A549 (cell line): ENCODE measurements around the gene CASP6. TPM values are rescaled to one million over a fixed set of nuclear protein-coding genes. Genes with fewer than 3 reads are reported as not detected.

ENCODE experiments used
- ATAC-seq, 2 experiments: fragments of 200-7000 bp in 1 of 2; fragments of >200 bp in 1 of 2; cut with Nextera tagmentation in 1 of 2; cut with Tn5 transposase in 1 of 2; 3 replicates each; pipeline versions ENCODE4 v1.8.0 to v1.9.1; 2018 to 2020; ENCODE audit warnings: mild to moderate bottlenecking in 1 of 2, moderate library complexity in 1 of 2
- CTCF ChIA-PET: fragments of 300-600 bp; sonication (Branson Sonifier 250); formaldehyde crosslinking; extraction: SDS; loops from one replicate; lab custom pipeline; 2021; ENCODE audit warnings: antibody characterized with exemption, inconsistent platforms; lab: Yijun Ruan, JAX
- POLR2A ChIA-PET: fragments of 350-600 bp; formaldehyde crosslinking; extraction: SDS; loops from one replicate; lab custom pipeline; 2021; ENCODE audit warnings: antibody characterized with exemption, inconsistent platforms; lab: Yijun Ruan, JAX
- DNase-seq, 2 experiments: peaks; one replicate each; pipeline versions ENCODE4 v3.0.0 to v3.0.0-alpha.2; 2011 to 2016; ENCODE audit warnings: low read depth in 1 of 2, low spot score in 1 of 2
- FAIRE-seq: peaks from 2 replicates; lab custom pipeline; 2011; peaks lifted over from hg19 to GRCh38; lab: Jason Lieb, UNC
- H3K27ac ChIP-seq, 2 experiments: fragments of >200 bp; sonication (Bioruptor Twin); formaldehyde crosslinking; 3 replicates each; pipeline ENCODE4 v1.5.1; 2016 to 2017
- H3K4me1 ChIP-seq: fragments of >200 bp; sonication (Bioruptor Twin); formaldehyde crosslinking; 3 replicates; pipeline ENCODE4 v1.6.1; 2016
- H3K4me2 ChIP-seq: fragments of >200 bp; sonication (Bioruptor Twin); formaldehyde crosslinking; 3 replicates; pipeline ENCODE4 v1.6.1; 2016
- H3K4me3 ChIP-seq: fragments of >200 bp; sonication (Bioruptor Twin); formaldehyde crosslinking; 3 replicates; pipeline ENCODE4 v1.5.1; 2016
- H3K9me3 ChIP-seq: fragments of >200 bp; sonication (Bioruptor Twin); formaldehyde crosslinking; 3 replicates; pipeline ENCODE4 v1.6.1; 2016
- ATOH8 ChIP-seq: fragments of 250-450 bp; sonication (Bioruptor Pico); IDR thresholded peaks from 2 replicates; pipeline ENCODE4 v1.5.0; 2020; ENCODE audit warnings: low read depth, mild to moderate bottlenecking, moderate library complexity
- CBX2 ChIP-seq: fragments of 200-600 bp; sonication (generic); IDR thresholded peaks from 2 replicates; pipeline ENCODE4 v1.6.1; 2016; ENCODE audit warnings: low read depth, mild to moderate bottlenecking, borderline replicate concordance
- CEBPB ChIP-seq, 2 experiments: fragments of >200 bp in 1 of 2; sonication (Bioruptor Twin) in 1 of 2; formaldehyde crosslinking in 1 of 2; IDR thresholded peaks; 2 replicates each; pipeline ENCODE4 v1.6.1; 2012 to 2016
- CHD2 ChIP-seq: fragments of 150-350 bp; IDR thresholded peaks from 2 replicates; pipeline ENCODE4 v1.6.1; 2014; ENCODE audit warnings: low read length; ENCODE audit not compliant: partially characterized antibody
- EHMT2 ChIP-seq: fragments of 200-600 bp; sonication (generic); IDR thresholded peaks from 2 replicates; pipeline ENCODE4 v1.6.1; 2016; ENCODE audit warnings: antibody characterized with exemption, low read depth, mild to moderate bottlenecking, moderate library complexity
- ESRRA ChIP-seq: fragments of 150-350 bp; IDR thresholded peaks from 2 replicates; pipeline ENCODE4 v1.6.1; 2014; ENCODE audit warnings: mild to moderate bottlenecking, low read length, borderline replicate concordance
- HDAC2 ChIP-seq: fragments of 200-600 bp; sonication (generic); IDR thresholded peaks from 2 replicates; pipeline ENCODE4 v1.6.1; 2016
- JUNB ChIP-seq: fragments of >200 bp; sonication (Bioruptor Twin); formaldehyde crosslinking; IDR thresholded peaks from 2 replicates; pipeline ENCODE4 v1.6.1; 2016
- MAFK ChIP-seq: fragments of 450-650 bp; IDR thresholded peaks from 2 replicates; pipeline ENCODE4 v1.6.1; 2014; ENCODE audit not compliant: partially characterized antibody
- NPAS2 ChIP-seq: fragments of 250-450 bp; sonication (Bioruptor Pico); IDR thresholded peaks from 2 replicates; pipeline ENCODE4 v1.8.0; 2022; ENCODE audit warnings: mild to moderate bottlenecking, moderate library complexity, borderline replicate concordance
- POLR2AphosphoS2 ChIP-seq: conservative IDR thresholded peaks from 2 replicates; pipeline ENCODE4 v1.6.1; 2012; ENCODE audit warnings: low read length, improper control_type of control experiment, inconsistent platforms
- RARB ChIP-seq: fragments of 250-450 bp; sonication (Bioruptor Pico); IDR thresholded peaks from 2 replicates; pipeline ENCODE4 v1.8.0; 2021; ENCODE audit warnings: mild to moderate bottlenecking, moderate library complexity
- REST ChIP-seq: fragments of 200-600 bp; sonication (generic); IDR thresholded peaks from 2 replicates; pipeline ENCODE4 v1.6.1; 2016; ENCODE audit warnings: antibody characterized with exemption, mild to moderate bottlenecking, moderate library complexity
- SREBF2 ChIP-seq: fragments of 450-650 bp; IDR thresholded peaks from 2 replicates; pipeline ENCODE4 v1.6.1; 2014; ENCODE audit warnings: mild to moderate bottlenecking, moderate library complexity
- TP53 ChIP-seq: fragments of 250-450 bp; sonication (Bioruptor Pico); IDR thresholded peaks from 2 replicates; pipeline ENCODE4 v1.5.0; 2021; ENCODE audit warnings: mild to moderate bottlenecking, moderate library complexity
- ZC3H11A ChIP-seq: fragments of 450-650 bp; IDR thresholded peaks from 2 replicates; pipeline ENCODE4 v1.6.1; 2014; ENCODE audit warnings: antibody characterized with exemption, mild to moderate bottlenecking
- ZFP36 ChIP-seq: fragments of 450-650 bp; IDR thresholded peaks from 2 replicates; pipeline ENCODE4 v1.6.1; 2014; ENCODE audit warnings: borderline replicate concordance; ENCODE audit not compliant: partially characterized antibody
- ZNF302 ChIP-seq: fragments of 250-450 bp; sonication (Bioruptor Pico); IDR thresholded peaks from 2 replicates; pipeline ENCODE4 v1.9.0; 2021; ENCODE audit warnings: inconsistent platforms, mild to moderate bottlenecking, moderate library complexity
- WGBS: methylation state at CpG from one replicate; pipeline ENCODE4 v1.1.6; 2017; ENCODE audit errors: missing lambda C conversion rate; 5-methylcytosine and 5-hydroxymethylcytosine counted together
- polyA plus RNA-seq, 4 experiments: library from polyadenylated mRNA; depleted of rRNA in 3 of 4; stranded (reverse); fragments of >200 nt; fragmentation: RNase III in 1 of 4; extraction: RNeasy Plus Mini Kit Qiagen cat#74134 plus additional on column Dnase treatment in 1 of 4; gene quantifications; 2 replicates in 3 of 4; 3 replicates in 1 of 4; pipeline ENCODE4 v1.2.3, GENCODE V29; 2011 to 2017
- TF ChIP-seq, protein P1 (sequence below): IDR thresholded peaks from 2 replicates; pipeline ENCODE4 v1.6.1; 2012; ENCODE audit warnings: low read depth, borderline replicate concordance

CASP6 gene
- polyA plus RNA-seq, 2 of the 4 experiments (the other 2 are of a cell fraction) = 19.2 to 32.6 TPM

GRCh38 chr4:109708990-109709389 lies 5.7 kb upstream of the CASP6 start (continued):
- no peak for TF ChIP-seq REST

DNA sequence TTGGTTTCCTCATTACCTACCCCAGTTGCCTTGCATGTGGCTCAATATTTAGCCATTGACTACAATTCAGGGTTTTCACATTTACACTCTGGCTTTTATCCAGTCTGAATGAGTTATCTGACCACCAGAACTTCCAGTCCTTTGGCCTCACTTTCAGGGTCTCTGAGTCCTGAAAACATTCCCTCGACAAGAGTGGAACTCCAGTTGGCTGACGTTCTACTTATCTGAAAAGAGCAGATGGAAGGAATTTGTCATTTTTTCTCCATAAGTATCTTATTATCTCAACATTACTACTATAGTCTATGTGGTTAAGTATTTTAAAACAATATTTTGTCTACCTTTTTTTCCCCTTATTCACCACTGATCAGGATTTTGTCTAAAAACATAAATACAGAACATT lies 5.2 kb upstream of the CASP6 start:
- CTCF ChIA-PET = no interaction called here
- no peak for DNase-seq
- POLR2A ChIA-PET = no interaction called here
- H3K4me3 ChIP-seq = no peak overlapping the region
- no peaks in the 10 kb centered on the region for H3K9me3 ChIP-seq
- TF ChIP-seq SREBF2 (no peak), RARB (no peak), ZNF302 (CRISPR knock-in tag) (no peak), CEBPB (IDR thresholded peaks at IDR 0.05) (no peak), ZC3H11A (no peak), ESRRA (no peak), CBX2 (no peak), ATOH8 (no peak), REST (no peak), CHD2 (no peak), NPAS2 (CRISPR knock-in tag) (no peak), POLR2AphosphoS2 (no peak), ZFP36 (no peak), TP53 (no peak), MAFK (no peak), JUNB (no peak), HDAC2 (no peak), EHMT2 (no peak)
- TF ChIP-seq, protein P1, sequence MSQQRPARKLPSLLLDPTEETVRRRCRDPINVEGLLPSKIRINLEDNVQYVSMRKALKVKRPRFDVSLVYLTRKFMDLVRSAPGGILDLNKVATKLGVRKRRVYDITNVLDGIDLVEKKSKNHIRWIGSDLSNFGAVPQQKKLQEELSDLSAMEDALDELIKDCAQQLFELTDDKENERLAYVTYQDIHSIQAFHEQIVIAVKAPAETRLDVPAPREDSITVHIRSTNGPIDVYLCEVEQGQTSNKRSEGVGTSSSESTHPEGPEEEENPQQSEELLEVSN = no peak
- TF ChIP-seq, all 56 proteins: peak for 0
- Histone ChIP-seq H3K27ac (no peak overlapping the region), H3K4me1 (peaks cover 9% of the 10 kb centered on the region), H3K4me2 (no peak overlapping the region)
- 77% methylated on average over 2 of the region's 2 CpGs for WGBS
- FAIRE-seq = no peak
- ATAC-seq = no peak
